PC-3 (cell line): ENCODE results near the gene LRRTM4.

ENCODE experiments used
- CTCF ChIP-seq: fragments of 300-600 bp; sonication (generic); conservative IDR thresholded peaks from 2 replicates; pipeline ENCODE4 v1.5.1; 2017; ENCODE audit warnings: antibody characterized with exemption, low read depth, mild to moderate bottlenecking, low read length
- EZH2 ChIP-seq: fragments of 300-600 bp; sonication (generic); IDR thresholded peaks from one replicate; pipeline ENCODE4 v1.6.1; 2017; ENCODE audit warnings: antibody characterized with exemption, mild to moderate bottlenecking, low read length; ENCODE audit not compliant: unreplicated experiment
- EZH2phosphoT487 ChIP-seq: fragments of 300-600 bp; sonication (generic); IDR thresholded peaks from 2 replicates; pipeline ENCODE4 v1.6.1; 2018; ENCODE audit warnings: mild to moderate bottlenecking, antibody characterized with exemption, low read length, borderline replicate concordance

DNA sequence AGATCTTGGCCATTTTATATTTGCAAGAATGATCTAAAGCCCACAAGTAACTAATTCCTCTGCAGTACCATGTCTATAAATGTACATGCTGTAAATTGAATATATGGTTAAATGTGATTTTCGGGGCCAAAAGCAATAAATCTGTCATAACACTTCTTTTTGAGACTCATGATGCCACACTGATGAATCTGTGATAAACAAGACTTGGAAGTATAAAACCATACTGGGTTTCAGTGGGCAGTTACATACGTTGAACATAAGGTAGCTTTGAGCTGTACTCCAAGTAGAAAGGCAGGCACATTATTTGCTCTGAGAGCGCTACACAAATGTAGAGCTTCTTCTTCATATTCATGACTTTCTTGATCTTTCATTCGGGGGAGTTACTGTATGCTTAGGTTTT lies 792.2 kb downstream of the LRRTM4 start:
- no peak for TF ChIP-seq CTCF
- TF ChIP-seq EZH2: no peak
- no peak for TF ChIP-seq EZH2phosphoT487
